Thoracic aorta (tissue), 2 donors: ENCODE data around the gene ROBO1. TPM values are rescaled to one million over a fixed set of nuclear protein-coding genes. Genes with fewer than 3 reads are reported as not detected.

Source experiments
- ATAC-seq: fragments of 150-250 bp; one replicate; pipeline ENCODE4 v1.8.0; 2017; ENCODE audit warnings: low read depth; ENCODE audit not compliant: insufficient number of reproducible peaks, low FRiP score
- DNase-seq: peaks from one replicate; pipeline ENCODE4 v3.0.0-alpha.2; 2020; ENCODE audit warnings: low spot score
- H3K27ac ChIP-seq, 2 donors: fragments of 200-600 bp; sonication (generic); 1 replicate in 1 of 2; 2 replicates in 1 of 2; pipeline ENCODE4 v1.5.1; 2016; ENCODE audit warnings: mild to moderate bottlenecking in 2 of 2, moderate library complexity in 2 of 2
- H3K27me3 ChIP-seq: fragments of 200-600 bp; sonication (generic); replicated peaks from 2 replicates; pipeline ENCODE4 v1.6.0; 2016; ENCODE audit warnings: mild to moderate bottlenecking; ENCODE audit not compliant: insufficient read depth
- H3K36me3 ChIP-seq: fragments of 200-600 bp; sonication (generic); one replicate; pipeline ENCODE4 v1.5.1; 2016
- H3K4me1 ChIP-seq, 2 donors: fragments of 200-600 bp; sonication (generic); 1 replicate in 1 of 2; 2 replicates in 1 of 2; pipeline versions ENCODE4 v1.5.1 to v1.6.0; 2016; ENCODE audit warnings: low read depth in 2 of 2, mild to moderate bottlenecking in 1 of 2; ENCODE audit not compliant: control insufficient read depth in 1 of 2
- H3K4me3 ChIP-seq: fragments of 200-600 bp; sonication (generic); 2 replicates; pipeline ENCODE4 v1.5.1; 2016; ENCODE audit warnings: mild to moderate bottlenecking
- H3K9me3 ChIP-seq: fragments of 200-600 bp; sonication (generic); 2 replicates; pipeline ENCODE4 v1.5.1; 2016
- CTCF ChIP-seq: fragments of 200-600 bp; sonication (generic); IDR thresholded peaks from one replicate; pipeline ENCODE4 v1.5.1; 2019; ENCODE audit warnings: antibody characterized with exemption
- total RNA-seq, 2 donors: library from RNA; depleted of rRNA; stranded (reverse); fragments of >200 nt; gene quantifications; one replicate each; pipeline versions ENCODE4 v1.1.0 to v1.2.3, GENCODE V29; 2016

ROBO1 gene
- total RNA-seq, 2 donors from 2014 or later = 13.3 to 24.4 TPM

GRCh38 chr3:79161941-79162340 lies 605.9 kb downstream of the ROBO1 start:
- DNase-seq = no peak
- H3K27ac ChIP-seq = no peak overlapping the region
- no peak for TF ChIP-seq CTCF
- ATAC-seq = no peak
- H3K36me3 ChIP-seq = no peaks in the 10 kb centered on the region
- no peak overlapping the region for H3K4me3 ChIP-seq
- no peaks in the 10 kb centered on the region for H3K9me3 ChIP-seq
- H3K27me3 ChIP-seq = no peaks in the 10 kb centered on the region
- no peaks in the 10 kb centered on the region for H3K4me1 ChIP-seq

- no peak for TF ChIP-seq CTCF
- no peaks in the 10 kb centered on the region for H3K9me3 ChIP-seq
- no peaks in the 10 kb centered on the region for H3K4me1 ChIP-seq
- H3K36me3 ChIP-seq = no peaks in the 10 kb centered on the region
- H3K4me3 ChIP-seq = no peak overlapping the region
- H3K27ac ChIP-seq = no peak overlapping the region
- no peaks in the 10 kb centered on the region for H3K27me3 ChIP-seq
- DNase-seq (no peak), ATAC-seq (no peak)
Measured at GRCh38 chr3:79160421-79160820, 607.4 kb downstream of the ROBO1 start.

GRCh38 chr3:79159736-79160135 lies 608.1 kb downstream of the ROBO1 start:
- no peaks in the 10 kb centered on the region for H3K9me3 ChIP-seq
- no peak overlapping the region for H3K27ac ChIP-seq
- H3K4me1 ChIP-seq = no peaks in the 10 kb centered on the region
- no peak for ATAC-seq
- no peak overlapping the region for H3K4me3 ChIP-seq
- H3K27me3 ChIP-seq = no peaks in the 10 kb centered on the region
- no peak for TF ChIP-seq CTCF
- DNase-seq = no peak
- H3K36me3 ChIP-seq = no peaks in the 10 kb centered on the region

- H3K4me1 ChIP-seq = no peaks in the 10 kb centered on the region
- H3K4me3 ChIP-seq = no peak overlapping the region
- no peak for TF ChIP-seq CTCF
- DNase-seq = no peak
- H3K27me3 ChIP-seq = no peaks in the 10 kb centered on the region
- H3K27ac ChIP-seq = no peak overlapping the region
- no peak for ATAC-seq
- no peaks in the 10 kb centered on the region for H3K9me3 ChIP-seq
- no peaks in the 10 kb centered on the region for H3K36me3 ChIP-seq
Measured at GRCh38 chr3:79157191-79157590, 610.6 kb downstream of the ROBO1 start.

GRCh38 chr3:79154865-79155264 lies 612.9 kb downstream of the ROBO1 start:
- Histone ChIP-seq H3K27ac (no peak overlapping the region), H3K27me3 (no peaks in the 10 kb centered on the region), H3K4me1 (no peaks in the 10 kb centered on the region), H3K9me3 (no peaks in the 10 kb centered on the region), H3K4me3 (no peak overlapping the region), H3K36me3 (no peaks in the 10 kb centered on the region)
- ATAC-seq = no peak
- no peak for TF ChIP-seq CTCF
- no peak for DNase-seq
